HEK293 (cell line): Measurements from ENCODE around the gene KIAA0753.

Source experiments
- ZNF211 ChIP-seq: fragments of 450-650 bp; formaldehyde crosslinking; IDR thresholded peaks from 2 replicates; pipeline ENCODE4 v1.5.1; 2016; ENCODE audit warnings: low read depth, missing biosample characterization, missing genetic modification characterization
- ZNF776 ChIP-seq: fragments of 450-650 bp; formaldehyde crosslinking; IDR thresholded peaks from 2 replicates; pipeline ENCODE4 v1.5.0; 2017; ENCODE audit warnings: missing biosample characterization, missing genetic modification characterization, borderline replicate concordance

- TF ChIP-seq ZNF776 (tag by site-specific recombination) (no peak), ZNF211 (no peak)
Observed at GRCh38 chr17:6623941-6624340, 16.6 kb downstream of the KIAA0753 start.
